Erythroblast (primary cell): ENCODE measurements around the gene PTPRC.

Experiments used
- GATA1 ChIP-seq: IDR thresholded peaks from 2 replicates; pipeline ENCODE4 v1.6.1; 2011; ENCODE audit warnings: low read depth, mild to moderate bottlenecking, control low read depth, low read length, moderate library complexity
- POLR2A ChIP-seq: IDR thresholded peaks from 2 replicates; pipeline ENCODE4 v1.6.1; 2011; ENCODE audit warnings: mild to moderate bottlenecking, low read length

DNA sequence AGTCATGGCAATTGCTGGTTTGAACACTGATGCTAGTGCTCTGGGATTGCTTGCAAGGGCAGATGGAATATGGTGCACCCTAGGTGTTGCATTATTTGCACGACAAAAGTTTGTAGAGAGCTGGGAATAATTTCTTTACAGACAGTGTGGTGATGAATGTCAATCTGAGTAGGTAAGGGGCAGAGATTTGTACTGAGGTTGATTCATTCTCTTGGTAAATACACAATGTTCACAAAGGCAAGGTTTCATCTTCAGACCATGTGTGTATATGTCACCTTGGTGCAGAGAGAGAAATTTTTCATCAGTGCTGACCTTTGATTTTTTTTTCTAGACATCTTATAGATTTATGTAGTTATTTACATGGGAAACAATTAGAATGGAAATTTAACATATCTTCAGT, 5.0 kb downstream of the PTPRC start:
- TF ChIP-seq POLR2A (no peak), GATA1 (no peak)
